Activated CD4-positive, alpha-beta T cell treated with anti-CD3 and anti-CD28 coated beads, Interleukin-2, amount 50 U/mL, for 24 hours (primary cell): ENCODE measurements around the gene HYDIN.

Source experiments
- DNase-seq, 2 donors: peaks; one replicate each; pipeline ENCODE4 v3.0.0-alpha.2; 2020; ENCODE audit warnings: low read depth in 1 of 2, low spot score in 1 of 2

Gene HYDIN

DNA sequence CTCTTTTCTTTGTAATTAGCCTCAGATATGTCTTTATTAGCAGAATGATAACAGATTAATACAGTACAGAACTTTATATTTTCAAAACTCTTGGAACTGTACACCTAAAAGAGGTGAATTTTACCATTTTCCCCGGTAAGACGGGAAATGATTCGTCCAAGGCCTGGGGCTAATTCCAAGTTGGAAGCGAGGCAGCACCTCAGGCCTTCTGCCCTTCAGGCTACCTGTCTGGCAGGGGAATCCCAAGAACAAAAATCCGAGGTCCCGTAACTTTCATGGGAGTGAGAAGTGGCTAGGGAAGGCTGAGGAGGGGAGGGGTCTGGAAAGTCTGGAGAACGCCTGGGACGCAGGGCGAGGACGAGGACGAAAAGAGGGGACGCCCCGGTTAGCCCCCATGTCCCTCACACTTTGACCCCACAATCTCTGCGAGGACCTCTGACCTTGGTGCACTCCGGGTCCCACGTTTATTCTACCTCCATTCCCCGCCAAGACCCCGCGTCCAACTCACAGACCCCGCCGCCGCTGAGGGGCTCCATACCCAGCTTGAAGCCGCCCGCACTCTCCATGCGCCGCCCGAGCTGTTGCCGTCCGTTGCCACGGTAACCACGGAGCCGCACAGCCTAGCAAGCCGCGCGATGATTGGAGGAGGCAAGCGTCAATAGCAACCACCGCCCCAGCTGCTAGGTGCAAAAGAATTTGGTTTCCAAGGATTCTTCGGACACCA, at the start of gene HYDIN:
HYDIN (minus strand) TSS at position 601 of the 724 bp plus-strand sequence. CDS start 43,827 bp downstream, outside the sequence.
- DNase-seq: no peak

GRCh38 chr16:71276589-71277334, 46.2 kb upstream of the HYDIN start:
- DNase-seq: no peak

DNA sequence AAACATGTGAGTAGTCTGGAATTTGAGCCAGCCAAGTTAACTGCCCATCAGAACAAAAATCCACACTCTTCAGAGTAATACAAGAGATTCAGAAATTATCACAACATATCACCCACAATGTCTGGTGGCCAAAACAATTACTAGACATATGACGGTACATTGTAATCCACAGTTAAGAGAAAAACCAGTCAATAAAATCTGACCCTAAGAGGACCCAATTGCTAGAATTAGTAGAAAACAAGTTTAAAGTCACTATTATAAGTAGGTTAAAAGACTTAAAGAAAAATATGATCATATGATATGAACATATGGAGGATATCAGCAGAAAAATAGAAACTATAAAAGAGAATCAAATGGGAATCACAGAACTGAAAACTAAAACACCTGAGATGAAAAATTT, 42.9 kb upstream of the HYDIN start:
- DNase-seq: no peak

GRCh38 chr16:71264299-71264698, 33.8 kb upstream of the HYDIN start:
- DNase-seq: no peak

DNA sequence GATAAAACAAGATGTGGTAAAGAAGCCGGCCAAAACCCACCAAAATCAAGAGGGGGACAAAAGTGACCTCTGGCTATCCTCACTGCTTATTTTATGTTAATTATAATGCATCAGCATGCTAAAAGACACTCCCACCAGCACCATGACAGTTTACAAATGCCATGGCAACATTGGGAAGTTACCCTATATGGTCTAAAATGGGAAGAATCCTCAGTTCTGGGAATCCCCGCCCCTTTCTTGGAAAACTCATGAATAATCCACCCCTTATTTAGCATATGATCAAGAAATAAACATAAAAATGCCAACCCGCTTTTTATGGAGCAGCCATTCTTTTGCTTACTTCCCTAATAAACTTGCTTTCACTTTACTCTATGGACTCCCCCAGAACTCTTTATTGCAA, 33.1 kb upstream of the HYDIN start:
- DNase-seq: no peak

DNA sequence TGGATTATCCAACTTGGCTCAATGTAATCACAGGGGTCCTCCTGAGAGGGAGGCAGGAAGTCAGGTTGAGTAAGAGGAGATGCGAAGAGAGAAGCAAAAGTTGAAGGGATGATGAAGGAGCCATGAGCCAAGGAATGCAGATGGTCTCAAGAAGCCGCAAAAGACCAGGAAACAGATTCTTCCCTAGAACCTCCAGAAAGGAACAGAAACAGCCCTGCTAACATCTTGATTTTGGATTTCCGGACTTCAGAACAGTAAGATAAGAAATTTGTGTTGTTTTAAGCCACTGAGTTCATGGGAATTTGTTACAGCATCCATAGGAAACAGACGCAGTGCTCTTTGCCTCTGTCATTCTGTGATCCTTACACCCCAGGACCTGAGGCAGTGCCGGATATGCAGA, 31.9 kb upstream of the HYDIN start:
- no peak for DNase-seq

- DNase-seq: no peak
Observed at GRCh38 chr16:71260995-71261394, 30.5 kb upstream of the HYDIN start.

DNA sequence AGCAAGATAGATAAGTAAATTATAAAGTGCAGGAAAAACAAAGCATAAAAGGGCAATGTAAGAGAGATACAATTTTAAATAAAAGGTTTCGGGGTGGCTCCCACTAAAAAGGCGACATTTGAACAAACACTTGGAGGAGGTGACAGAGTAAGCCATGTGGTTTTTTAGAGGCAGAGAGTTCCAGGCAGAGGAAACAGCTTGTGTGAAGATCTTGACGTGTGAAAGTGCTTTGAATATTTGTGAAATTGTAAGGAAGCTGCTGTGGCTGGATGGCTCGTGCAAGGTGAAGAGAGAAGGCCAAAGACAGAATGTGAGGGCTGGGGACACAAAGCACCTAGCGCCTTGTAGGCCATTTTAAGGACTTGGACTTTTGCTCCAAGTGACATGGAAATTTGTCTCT, 28.6 kb upstream of the HYDIN start:
- no peak for DNase-seq

GRCh38 chr16:71258372-71258771, 27.9 kb upstream of the HYDIN start:
- DNase-seq: no peak

GRCh38 chr16:71257768-71258167, 27.2 kb upstream of the HYDIN start:
- DNase-seq: no peak

GRCh38 chr16:71255721-71256120, 25.2 kb upstream of the HYDIN start:
- DNase-seq: no peak

- no peak for DNase-seq
Observed at GRCh38 chr16:71254832-71255525, 24.5 kb upstream of the HYDIN start.

DNA sequence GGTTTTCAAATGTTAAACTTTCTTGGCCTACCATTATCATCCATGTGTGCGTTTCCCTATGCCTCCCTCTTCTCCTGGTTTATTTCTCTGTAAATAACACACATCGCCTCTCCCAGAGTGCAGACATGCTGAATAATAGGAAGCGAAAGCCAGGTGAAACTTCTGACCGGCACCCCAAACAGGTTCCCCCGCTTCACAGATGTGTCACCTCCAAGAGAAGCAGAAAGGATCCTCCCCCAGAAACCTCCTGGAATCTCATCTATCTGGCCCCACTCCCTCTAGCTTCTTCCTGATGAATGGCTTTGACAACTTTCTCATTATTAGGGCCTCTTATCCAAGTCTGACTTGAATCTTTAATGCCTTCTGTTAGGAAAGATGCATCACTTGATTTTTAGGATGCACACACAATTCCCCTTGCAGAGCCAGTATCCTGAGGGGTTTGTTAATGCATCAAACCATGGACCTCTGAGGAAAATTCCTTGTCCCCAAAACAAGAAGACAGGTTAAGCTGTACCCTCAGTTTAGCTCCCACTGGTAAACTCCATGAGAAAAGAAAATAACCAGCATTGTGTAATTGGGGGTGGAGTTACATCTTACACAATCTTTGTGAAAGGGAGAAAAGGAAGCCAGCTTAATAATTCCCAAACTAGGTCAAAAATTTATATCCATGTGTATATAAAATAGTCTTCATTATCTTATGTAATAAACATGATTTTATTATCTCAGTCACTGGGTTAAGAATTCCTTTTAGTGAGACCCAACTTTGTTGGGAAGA, 20.1 kb upstream of the HYDIN start:
- DNase-seq: no peak

DNA sequence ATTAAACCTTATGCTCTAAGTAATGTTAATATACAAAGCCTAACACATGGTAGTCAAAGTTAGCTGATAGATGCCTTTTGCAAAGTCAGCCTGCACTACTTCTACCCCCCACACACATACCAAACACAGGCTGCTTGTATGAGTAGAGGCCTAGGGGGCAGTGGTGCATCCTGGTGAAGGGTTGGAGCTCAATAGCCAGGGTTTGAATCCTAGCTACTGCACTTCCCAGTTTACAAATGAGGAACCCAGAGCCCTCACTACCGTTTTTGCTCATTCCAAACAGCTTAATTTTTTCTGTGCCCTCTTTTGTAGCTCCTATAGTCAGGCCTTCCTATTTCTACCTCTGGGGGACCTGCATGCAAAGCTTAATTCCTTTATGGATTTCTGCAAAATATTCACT, 18.9 kb upstream of the HYDIN start:
- DNase-seq: no peak

DNA sequence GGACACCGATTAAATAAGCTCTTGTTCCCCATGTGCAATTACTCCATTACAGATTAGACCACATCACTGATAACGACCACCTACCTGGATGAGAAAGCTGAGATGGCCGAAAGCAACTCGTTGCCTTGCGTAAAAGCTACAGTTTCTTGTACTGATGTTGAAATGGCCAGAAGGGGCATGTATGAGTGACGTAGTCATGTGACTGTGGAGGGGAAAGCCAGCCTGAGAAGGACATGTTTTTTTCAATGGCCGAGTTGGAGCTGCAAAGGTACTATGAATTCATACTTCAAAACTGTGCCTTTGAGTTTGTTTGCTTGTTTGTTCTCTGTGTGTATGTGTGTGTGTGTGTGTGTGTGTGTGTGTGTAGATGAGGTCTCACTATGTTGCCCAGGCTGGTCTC, 17.0 kb upstream of the HYDIN start:
- no peak for DNase-seq

DNA sequence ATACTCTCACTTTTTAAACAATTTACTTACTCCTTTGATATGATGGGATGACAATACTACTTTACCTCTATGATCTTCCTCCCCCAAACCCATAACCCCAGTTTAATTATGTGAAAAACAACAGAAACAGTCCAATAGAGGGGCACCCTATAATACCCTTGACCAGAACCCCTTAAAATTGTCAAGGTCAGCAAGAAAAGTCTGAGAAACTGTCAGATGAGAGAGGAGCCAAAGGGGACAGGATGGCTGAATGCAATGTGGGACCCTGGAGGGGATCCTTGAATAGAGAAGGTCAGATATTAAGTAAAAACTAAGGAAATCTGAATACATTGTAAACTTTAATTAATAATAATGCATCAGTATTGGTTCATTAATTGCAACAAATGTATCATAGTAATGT, 15.8 kb upstream of the HYDIN start:
- no peak for DNase-seq

- DNase-seq: no peak
Observed at GRCh38 chr16:71244521-71244920, 14.0 kb upstream of the HYDIN start.

DNA sequence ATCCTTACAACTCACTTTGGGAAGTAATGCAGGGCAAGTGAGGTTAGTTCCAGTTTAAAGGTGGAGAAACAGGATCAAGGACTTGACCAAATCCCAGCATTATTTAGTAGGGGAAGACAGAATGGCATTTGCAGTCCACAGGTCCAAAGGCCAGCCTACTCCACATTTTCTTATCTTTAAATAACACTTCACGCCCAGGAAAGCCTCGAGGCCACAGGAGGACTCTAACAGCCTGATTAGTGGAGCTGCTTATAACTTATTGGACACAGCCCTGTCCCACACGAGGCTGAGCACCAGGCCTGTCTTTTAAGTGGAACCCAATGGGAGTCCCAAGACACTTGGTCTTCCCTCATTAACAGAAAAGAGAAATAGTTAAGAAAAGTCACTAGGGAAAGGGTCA, 12.1 kb upstream of the HYDIN start:
- no peak for DNase-seq

GRCh38 chr16:71242036-71242435, 11.5 kb upstream of the HYDIN start:
- DNase-seq: no peak

GRCh38 chr16:71229344-71229743, 1.2 kb downstream of the HYDIN start:
- no peak for DNase-seq
